ENCODE measurements around the gene PSMD13. TPM values are rescaled to one million over a fixed set of nuclear protein-coding genes. Genes with fewer than 3 reads are reported as not detected.

Gene PSMD13
- total RNA-seq, 1 donor from 2014 or later = 50.2 TPM

GRCh38 chr11:288478-289397 lies 52.0 kb downstream of the PSMD13 start, which contains the start of gene PGGHG:
TSS of gene PGGHG (plus strand) at chr11:289126. CDS start at chr11:289817, 691 bp downstream.
- peak in 1 of 2 donors; percentile 87 for DNase-seq (ENCODE audit: low spot score in 2 of 2)
- Histone ChIP-seq H3K27me3 (peaks cover 4% of the 10 kb centered on the region), H3K4me3 (peak within 1 kb of the TSS; percentile 69 to 97), H3K9me3 (no peaks in the 10 kb centered on the region), H3K36me3 (peaks cover under 1 to 5% of the 10 kb centered on the region in 2 donors), H3K27ac (peak within 1 kb of the TSS; percentile 57 to 59), H3K4me1 (peaks cover 8 to 14% of the 10 kb centered on the region in 2 donors)
- TF ChIP-seq, protein P1, sequence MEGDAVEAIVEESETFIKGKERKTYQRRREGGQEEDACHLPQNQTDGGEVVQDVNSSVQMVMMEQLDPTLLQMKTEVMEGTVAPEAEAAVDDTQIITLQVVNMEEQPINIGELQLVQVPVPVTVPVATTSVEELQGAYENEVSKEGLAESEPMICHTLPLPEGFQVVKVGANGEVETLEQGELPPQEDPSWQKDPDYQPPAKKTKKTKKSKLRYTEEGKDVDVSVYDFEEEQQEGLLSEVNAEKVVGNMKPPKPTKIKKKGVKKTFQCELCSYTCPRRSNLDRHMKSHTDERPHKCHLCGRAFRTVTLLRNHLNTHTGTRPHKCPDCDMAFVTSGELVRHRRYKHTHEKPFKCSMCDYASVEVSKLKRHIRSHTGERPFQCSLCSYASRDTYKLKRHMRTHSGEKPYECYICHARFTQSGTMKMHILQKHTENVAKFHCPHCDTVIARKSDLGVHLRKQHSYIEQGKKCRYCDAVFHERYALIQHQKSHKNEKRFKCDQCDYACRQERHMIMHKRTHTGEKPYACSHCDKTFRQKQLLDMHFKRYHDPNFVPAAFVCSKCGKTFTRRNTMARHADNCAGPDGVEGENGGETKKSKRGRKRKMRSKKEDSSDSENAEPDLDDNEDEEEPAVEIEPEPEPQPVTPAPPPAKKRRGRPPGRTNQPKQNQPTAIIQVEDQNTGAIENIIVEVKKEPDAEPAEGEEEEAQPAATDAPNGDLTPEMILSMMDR (IDR thresholded peaks at IDR 0.05) = no peak
- intact Hi-C loops (cut with DNase I) = loop anchor here (2.0 kb wide), 1 partner anchor 52 kb away; the partner anchor contains the start of genes PSMD13 and SIRT3

GRCh38 chr11:289398-289711 lies 52.6 kb downstream of the PSMD13 start:
- DNase-seq (ENCODE audit: low spot score in 2 of 2) = peak in 1 of 2 donors; percentile 62
- H3K9me3 ChIP-seq = no peaks in the 10 kb centered on the region
- peak overlapping the region; percentile 69 to 97 for H3K4me3 ChIP-seq
- peaks cover 8 to 14% of the 10 kb centered on the region in 2 donors for H3K4me1 ChIP-seq
- peaks cover 7 to 11% of the 10 kb centered on the region in 2 donors for H3K36me3 ChIP-seq
- intact Hi-C loops (cut with DNase I) = loop anchor here (2.0 kb wide), 1 partner anchor 53 kb away; the partner anchor contains the start of genes PSMD13 and SIRT3
- H3K27me3 ChIP-seq = peaks cover 4% of the 10 kb centered on the region
- peak overlapping the region; percentile 57 to 59 for H3K27ac ChIP-seq
- TF ChIP-seq, protein P1 (IDR thresholded peaks at IDR 0.05) = no peak

- TF ChIP-seq, protein P1 (IDR thresholded peaks at IDR 0.05) = no peak
- DNase-seq (ENCODE audit: low spot score in 2 of 2) = no peak
- Histone ChIP-seq H3K27me3 (peaks cover 4% of the 10 kb centered on the region), H3K27ac (peak overlapping the region in 1 of 2 donors; percentile 57), H3K4me1 (peaks cover 8 to 14% of the 10 kb centered on the region in 2 donors), H3K9me3 (no peaks in the 10 kb centered on the region), H3K36me3 (peaks cover 7 to 11% of the 10 kb centered on the region in 2 donors), H3K4me3 (peak overlapping the region; percentile 69 to 97)
- intact Hi-C loops (cut with DNase I) = loop anchor here (2.0 kb wide), 1 partner anchor 53 kb away; the partner anchor contains the start of genes PSMD13 and SIRT3
These were observed 53.2 kb downstream of the PSMD13 start for GRCh38 chr11:289712-290620.

DNA sequence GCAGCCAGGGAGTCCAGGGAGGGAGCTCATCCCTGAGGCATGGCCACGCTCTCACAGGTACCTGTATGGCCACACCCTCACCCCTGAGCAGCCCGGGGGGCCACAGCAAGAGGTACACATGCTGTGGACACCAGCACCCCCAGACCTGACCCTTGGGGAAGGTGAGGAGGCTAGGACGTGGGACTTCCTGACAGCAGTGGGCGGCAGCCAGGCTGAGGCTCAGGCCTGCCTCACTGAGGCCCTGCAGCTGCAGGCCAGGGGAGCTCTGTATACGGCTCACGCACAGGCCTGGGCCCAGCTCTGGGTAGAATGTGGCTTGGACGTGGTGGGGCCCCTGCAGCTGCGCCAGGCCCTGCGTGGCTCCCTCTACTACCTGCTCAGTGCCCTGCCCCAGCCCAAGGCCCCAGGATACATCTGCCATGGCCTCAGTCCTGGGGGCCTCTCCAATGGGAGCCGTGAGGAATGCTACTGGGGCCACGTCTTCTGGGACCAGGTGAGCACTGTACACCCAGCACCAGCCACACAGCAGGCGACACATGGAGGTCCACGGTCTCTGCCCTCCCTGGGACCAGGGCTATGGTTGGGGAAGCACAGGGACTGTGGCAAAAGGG lies 54.0 kb downstream of the PSMD13 start:
- TF ChIP-seq, protein P1 (IDR thresholded peaks at IDR 0.05) = no peak
- H3K9me3 ChIP-seq = no peaks in the 10 kb centered on the region
- DNase-seq (ENCODE audit: low spot score in 2 of 2) = no peak

More for the DNA sequence above, 54.0 kb downstream of the PSMD13 start:
- Histone ChIP-seq H3K27me3 (peaks cover 4% of the 10 kb centered on the region), H3K4me1 (peaks cover 8 to 14% of the 10 kb centered on the region in 2 donors), H3K36me3 (peaks cover 7 to 11% of the 10 kb centered on the region in 2 donors), H3K4me3 (no peak overlapping the region), H3K27ac (no peak overlapping the region)
- intact Hi-C loops (cut with DNase I) = no loop called here
